Stimulated activated naive CD8-positive, alpha-beta T cell treated with anti-CD3 and anti-CD28 coated beads, Interleukin-15, amount 100 ng/mL, for 72 hours (primary cell): ENCODE data around the gene LVRN.

Experiments
- ATAC-seq: fragments of 150-1000 bp; cut with Tn5 transposase; 2 replicates; pipeline ENCODE4 v1.10.0; 2021; ENCODE audit warnings: mild to moderate bottlenecking, moderate library complexity
- DNase-seq, 2 donors: peaks; one replicate each; pipeline ENCODE4 v3.0.0; 2021 to 2022
- H3K27ac Mint-ChIP-seq, 2 donors: one replicate each; pipeline ENCODE4 v1.8.0; 2022; ENCODE audit warnings: mild to moderate bottlenecking in 2 of 2, mixed read lengths in 2 of 2, moderate library complexity in 2 of 2
- H3K27me3 Mint-ChIP-seq: one replicate; pipeline ENCODE4 v1.8.0; 2022; ENCODE audit warnings: mixed read lengths
- H3K4me1 Mint-ChIP-seq: one replicate; pipeline ENCODE4 v1.8.0; 2022; ENCODE audit warnings: mild to moderate bottlenecking, mixed read lengths
- H3K4me3 Mint-ChIP-seq, 2 donors: one replicate each; pipeline ENCODE4 v1.8.0; 2022; ENCODE audit warnings: mild to moderate bottlenecking in 2 of 2, mixed read lengths in 2 of 2, moderate library complexity in 1 of 2
- H3K9me3 Mint-ChIP-seq, 2 donors: one replicate each; pipeline ENCODE4 v1.8.0; 2022; ENCODE audit warnings: mixed read lengths in 2 of 2

LVRN gene

GRCh38 chr5:116035123-116035522 is 72.8 kb downstream of the LVRN start:
- no peak for DNase-seq
- no peak overlapping the region for H3K27ac Mint-ChIP-seq
- no peaks in the 10 kb centered on the region for H3K9me3 Mint-ChIP-seq

DNA sequence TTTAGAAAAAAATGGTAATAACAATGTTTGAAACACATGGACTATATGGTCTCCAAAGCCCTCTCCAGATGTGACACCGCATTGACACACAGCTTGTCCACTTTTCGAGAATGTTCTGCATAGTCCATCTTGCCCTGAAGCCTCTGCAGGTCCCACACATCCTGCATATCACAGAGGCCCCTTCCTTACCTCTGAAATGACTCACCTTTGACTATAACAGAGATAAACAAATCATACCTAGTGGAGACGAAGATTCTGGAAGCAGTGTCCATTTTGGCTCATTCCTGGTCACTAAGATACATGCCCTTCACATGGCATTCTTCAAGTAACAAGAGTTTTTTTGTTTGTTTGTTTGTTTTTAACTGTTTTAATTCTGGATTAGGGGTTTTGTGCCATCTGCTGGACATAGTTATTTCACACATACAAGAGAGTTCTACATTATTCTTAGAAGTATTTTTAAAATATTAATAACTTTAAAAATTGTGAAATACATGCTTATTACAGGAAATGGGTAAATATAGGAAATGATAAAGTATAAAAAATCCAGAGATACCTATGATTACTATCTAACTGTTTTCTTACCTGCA is 75.1 kb downstream of the LVRN start:
- H3K27me3 Mint-ChIP-seq, result peaks cover 55% of the 10 kb centered on the region
- no peak for DNase-seq
- peak; percentile 39 for ATAC-seq
- H3K4me3 Mint-ChIP-seq, result no peak overlapping the region
- H3K9me3 Mint-ChIP-seq, result no peaks in the 10 kb centered on the region
- H3K4me1 Mint-ChIP-seq, result peaks cover 24% of the 10 kb centered on the region
- H3K27ac Mint-ChIP-seq, result no peak overlapping the region

More at GRCh38 chr5:116035123-116035522, 72.8 kb downstream of the LVRN start:
- no peak overlapping the region for H3K4me3 Mint-ChIP-seq
- H3K4me1 Mint-ChIP-seq, result peaks cover 24% of the 10 kb centered on the region
- no peak for ATAC-seq
- H3K27me3 Mint-ChIP-seq, result peaks cover 53% of the 10 kb centered on the region

- DNase-seq (no peak), ATAC-seq (no peak)
- no peaks in the 10 kb centered on the region for H3K9me3 Mint-ChIP-seq
- H3K4me1 Mint-ChIP-seq, result peaks cover 18% of the 10 kb centered on the region
- H3K4me3 Mint-ChIP-seq, result no peak overlapping the region
- H3K27me3 Mint-ChIP-seq, result peaks cover 56% of the 10 kb centered on the region
- no peak overlapping the region for H3K27ac Mint-ChIP-seq
Measured at GRCh38 chr5:116038817-116039216, 76.5 kb downstream of the LVRN start.

DNA sequence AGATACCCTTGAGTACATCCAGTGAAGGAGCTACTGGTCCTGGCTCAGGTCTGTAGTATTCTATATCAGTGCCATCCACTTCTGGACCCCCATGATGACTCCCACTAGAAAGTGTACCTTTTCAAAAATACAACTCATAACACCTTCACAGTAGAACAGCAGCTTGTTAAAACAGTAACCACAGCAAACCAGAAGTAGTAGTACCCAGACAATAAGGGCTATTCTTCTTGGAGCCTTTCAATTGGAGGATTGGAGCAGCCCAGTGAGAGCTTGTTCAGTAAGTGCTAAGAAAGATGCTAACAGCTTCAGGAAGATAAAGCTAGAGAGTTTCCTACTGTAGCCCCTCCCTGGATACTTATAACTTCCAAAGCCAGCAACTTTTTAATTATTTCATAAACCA is 80.1 kb downstream of the LVRN start:
- Mint-ChIP-seq H3K9me3 (no peaks in the 10 kb centered on the region), H3K27me3 (peaks cover 35% of the 10 kb centered on the region), H3K4me3 (no peak overlapping the region), H3K27ac (no peak overlapping the region), H3K4me1 (peaks cover 14% of the 10 kb centered on the region)
- DNase-seq, result no peak
- ATAC-seq, result no peak

DNA sequence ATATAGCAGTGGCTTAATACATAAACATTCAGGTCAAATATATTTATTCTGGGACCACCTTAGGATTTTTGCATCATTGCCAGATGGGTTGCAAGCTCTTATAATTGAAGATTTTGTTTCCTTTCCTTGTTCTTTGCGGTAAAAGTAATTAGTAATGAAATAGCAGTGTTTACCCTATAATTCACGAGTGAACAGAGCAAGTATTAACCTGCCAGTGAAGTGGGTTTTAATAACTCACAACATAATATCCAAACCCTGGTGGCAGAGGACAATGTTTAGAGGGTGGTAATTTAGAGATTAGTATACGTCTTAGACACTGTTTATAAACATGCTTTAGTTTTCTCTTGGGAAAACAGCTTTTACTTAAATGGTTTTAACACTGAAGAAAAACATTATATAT is 81.8 kb downstream of the LVRN start:
- DNase-seq (no peak), ATAC-seq (no peak)
- no peak overlapping the region for H3K27ac Mint-ChIP-seq
- H3K4me3 Mint-ChIP-seq, result no peak overlapping the region
- no peaks in the 10 kb centered on the region for H3K9me3 Mint-ChIP-seq
- peaks cover 21% of the 10 kb centered on the region for H3K27me3 Mint-ChIP-seq
- peaks cover 1% of the 10 kb centered on the region for H3K4me1 Mint-ChIP-seq

GRCh38 chr5:116045821-116046220 is 83.5 kb downstream of the LVRN start:
- no peak for ATAC-seq
- no peaks in the 10 kb centered on the region for H3K4me1 Mint-ChIP-seq
- DNase-seq, result no peak

GRCh38 chr5:116046261-116046660 is 84.0 kb downstream of the LVRN start:
- ATAC-seq, result no peak
- H3K27ac Mint-ChIP-seq, result no peak overlapping the region
- no peaks in the 10 kb centered on the region for H3K4me1 Mint-ChIP-seq
- DNase-seq, result no peak
- peaks cover 19% of the 10 kb centered on the region for H3K27me3 Mint-ChIP-seq
- H3K9me3 Mint-ChIP-seq, result no peaks in the 10 kb centered on the region
- H3K4me3 Mint-ChIP-seq, result no peak overlapping the region

More at GRCh38 chr5:116045821-116046220, 83.5 kb downstream of the LVRN start:
- H3K4me3 Mint-ChIP-seq, result no peak overlapping the region
- no peak overlapping the region for H3K27ac Mint-ChIP-seq
- H3K9me3 Mint-ChIP-seq, result no peaks in the 10 kb centered on the region
- H3K27me3 Mint-ChIP-seq, result peaks cover 17% of the 10 kb centered on the region

DNA sequence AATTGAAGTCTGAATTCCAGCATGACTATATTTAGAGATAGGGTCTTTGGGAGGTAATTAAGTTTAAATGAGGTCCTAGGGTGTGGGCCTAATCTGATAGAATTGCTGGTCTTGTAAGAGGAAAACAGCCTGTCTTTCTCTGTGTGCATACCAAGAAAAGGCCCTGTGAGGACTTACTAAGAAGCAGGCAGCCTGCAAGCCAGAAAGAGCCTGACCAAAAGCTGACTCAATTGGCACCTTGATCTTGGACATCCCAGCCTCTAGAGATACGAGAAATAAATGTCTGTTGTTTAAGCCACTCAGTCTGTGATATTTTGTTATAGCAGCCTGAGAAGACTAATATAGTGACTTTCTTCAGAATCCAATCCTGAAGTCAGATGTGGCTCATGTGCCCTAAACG is 84.5 kb downstream of the LVRN start:
- H3K9me3 Mint-ChIP-seq, result no peaks in the 10 kb centered on the region
- peaks cover 15% of the 10 kb centered on the region for H3K27me3 Mint-ChIP-seq
- no peak overlapping the region for H3K27ac Mint-ChIP-seq
- ATAC-seq, result no peak
- no peak overlapping the region for H3K4me3 Mint-ChIP-seq
- no peaks in the 10 kb centered on the region for H3K4me1 Mint-ChIP-seq
- no peak for DNase-seq

DNA sequence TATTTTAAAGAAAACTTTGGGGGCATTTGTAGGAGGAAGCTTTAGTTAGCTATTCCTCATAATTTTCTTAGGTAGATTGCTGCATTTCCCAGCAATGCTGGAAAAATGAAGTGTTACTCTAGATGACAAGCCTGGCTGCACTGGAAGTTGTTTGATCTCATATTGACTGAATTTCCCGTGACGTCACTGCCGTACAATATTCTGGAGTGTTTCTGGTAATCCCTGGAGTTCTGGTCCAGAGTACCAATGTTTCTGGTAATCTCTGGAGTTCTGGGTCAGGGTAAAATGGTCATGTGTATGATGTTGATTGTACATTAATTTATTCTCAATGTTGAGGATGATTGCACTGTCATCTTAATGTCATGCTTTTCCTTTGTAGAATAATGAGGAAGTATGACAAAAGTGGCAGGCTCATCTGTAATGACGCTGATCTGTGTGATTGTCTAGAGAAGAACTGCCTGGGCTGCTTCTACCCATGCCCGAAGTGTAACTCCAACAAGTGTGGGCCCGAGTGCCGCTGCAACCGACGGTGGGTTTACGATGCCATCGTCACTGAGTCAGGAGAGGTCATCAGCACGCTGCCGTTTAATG is 96.2 kb downstream of the LVRN start:
- H3K9me3 Mint-ChIP-seq, result no peaks in the 10 kb centered on the region
- ATAC-seq, result no peak

DNA sequence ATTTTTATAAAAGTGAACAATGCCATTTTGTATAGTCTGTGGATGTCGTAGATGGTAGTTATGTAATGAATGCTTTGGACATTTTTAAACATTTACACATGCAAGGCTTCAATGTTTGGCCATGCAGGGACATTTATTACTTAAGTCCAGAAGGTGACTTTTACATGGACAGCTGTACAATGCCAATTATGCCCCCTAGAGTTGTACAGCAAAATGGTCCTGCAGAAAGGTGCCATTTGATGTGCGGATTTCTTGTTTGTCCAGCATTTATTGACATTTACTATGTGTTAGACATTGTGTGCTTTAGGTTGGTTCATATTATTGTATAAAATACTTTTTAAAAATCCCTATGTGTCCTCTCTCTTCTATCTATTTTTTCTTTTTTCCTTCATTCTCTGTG is 100.1 kb downstream of the LVRN start:
- no peak for DNase-seq
- peaks cover 42% of the 10 kb centered on the region for H3K27me3 Mint-ChIP-seq
- no peak for ATAC-seq
- no peak overlapping the region for H3K4me3 Mint-ChIP-seq
- no peaks in the 10 kb centered on the region for H3K4me1 Mint-ChIP-seq
- no peaks in the 10 kb centered on the region for H3K9me3 Mint-ChIP-seq
- no peak overlapping the region for H3K27ac Mint-ChIP-seq

More for the DNA sequence above, 96.2 kb downstream of the LVRN start:
- no peaks in the 10 kb centered on the region for H3K4me1 Mint-ChIP-seq
- H3K4me3 Mint-ChIP-seq, result no peak overlapping the region
- peaks cover 29% of the 10 kb centered on the region for H3K27me3 Mint-ChIP-seq
- DNase-seq, result no peak
- H3K27ac Mint-ChIP-seq, result no peak overlapping the region

GRCh38 chr5:116063950-116064349 is 101.7 kb downstream of the LVRN start:
- DNase-seq (no peak), ATAC-seq (no peak)
- Mint-ChIP-seq H3K4me1 (no peaks in the 10 kb centered on the region), H3K27ac (no peak overlapping the region), H3K27me3 (peaks cover 31% of the 10 kb centered on the region), H3K4me3 (no peak overlapping the region), H3K9me3 (no peaks in the 10 kb centered on the region)

DNA sequence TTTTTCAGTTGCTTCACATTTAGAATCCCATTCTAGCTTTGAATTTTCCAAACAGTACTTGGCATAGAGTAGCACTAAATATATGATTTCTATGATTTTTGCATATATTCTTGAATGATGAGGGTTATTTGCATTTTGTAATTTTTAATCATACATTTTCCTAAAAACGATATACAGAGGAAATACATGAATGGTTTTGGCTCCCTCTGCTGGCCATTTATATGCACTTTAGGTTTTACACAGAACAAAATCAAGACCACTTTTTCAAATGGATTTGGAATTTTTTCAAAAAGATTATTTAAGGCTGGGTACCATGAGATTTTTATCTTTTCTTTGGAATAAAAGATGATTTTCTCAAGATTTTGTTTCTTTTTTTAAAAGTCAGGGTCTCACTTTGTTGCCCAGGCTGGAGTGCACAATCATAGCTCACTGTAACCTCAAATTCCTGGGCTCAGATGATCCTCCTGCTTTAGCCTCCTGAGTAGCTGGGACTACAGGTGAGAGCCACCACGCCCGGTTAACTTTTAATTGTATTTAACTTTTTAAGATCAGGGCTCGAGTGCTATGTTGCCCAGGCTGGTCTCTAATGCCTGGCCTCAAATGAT is 105.9 kb downstream of the LVRN start:
- H3K27me3 Mint-ChIP-seq, result peaks cover 47% of the 10 kb centered on the region
- DNase-seq (no peak), ATAC-seq (peak; percentile 56)
- H3K4me1 Mint-ChIP-seq, result no peaks in the 10 kb centered on the region
- H3K9me3 Mint-ChIP-seq, result no peaks in the 10 kb centered on the region
- H3K4me3 Mint-ChIP-seq, result no peak overlapping the region
- H3K27ac Mint-ChIP-seq, result no peak overlapping the region

- Mint-ChIP-seq H3K9me3 (peaks cover 0 to 9% of the 10 kb centered on the region in 2 donors), H3K27me3 (peaks cover 35% of the 10 kb centered on the region), H3K4me3 (no peak overlapping the region), H3K4me1 (peaks cover 14% of the 10 kb centered on the region), H3K27ac (no peak overlapping the region)
- DNase-seq, result no peak
- no peak for ATAC-seq
Measured at GRCh38 chr5:116071211-116071610, 108.9 kb downstream of the LVRN start.

DNA sequence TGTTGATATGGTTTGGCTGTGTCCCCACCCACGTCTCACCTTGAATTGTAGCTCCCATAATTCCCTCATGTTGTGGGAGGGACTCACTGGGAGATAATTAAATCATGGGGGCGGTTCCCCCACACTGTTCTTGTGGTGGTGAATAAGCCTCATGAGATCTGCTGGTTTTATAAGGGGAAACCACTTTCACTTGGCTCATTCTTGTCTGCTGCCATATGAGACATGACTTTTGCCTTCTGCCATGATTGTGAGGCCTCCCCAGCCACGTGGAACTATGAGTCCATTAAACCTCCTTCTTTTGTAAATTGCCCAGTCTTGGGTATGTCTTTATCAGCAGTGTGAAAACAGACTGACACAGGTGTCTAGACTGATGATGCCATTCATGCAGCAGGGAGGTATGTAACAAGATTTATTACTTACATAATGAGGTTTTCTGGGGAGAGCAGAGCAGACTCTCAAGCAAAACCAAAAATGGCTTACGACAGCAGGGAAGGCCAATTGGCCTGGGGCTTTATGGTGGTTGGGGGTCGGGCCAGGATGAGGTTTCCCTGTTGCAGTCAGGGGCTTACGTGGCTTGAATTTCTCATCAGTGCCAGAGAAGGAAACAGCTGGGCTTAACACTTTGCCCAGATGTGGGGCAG is 113.0 kb downstream of the LVRN start:
- Mint-ChIP-seq H3K4me1 (peaks cover 26% of the 10 kb centered on the region), H3K27me3 (peaks cover 13% of the 10 kb centered on the region), H3K27ac (peak overlapping the region in 1 of 2 donors; percentile 79), H3K4me3 (peak overlapping the region; percentile 40 to 55), H3K9me3 (peaks cover 0 to 11% of the 10 kb centered on the region in 2 donors)
- DNase-seq (peak in 1 of 2 donors; percentile 14), ATAC-seq (peak; percentile 51)

- H3K4me1 Mint-ChIP-seq, result peaks cover 31% of the 10 kb centered on the region
- peaks cover 13% of the 10 kb centered on the region for H3K27me3 Mint-ChIP-seq
Measured at GRCh38 chr5:116076496-116076895, 114.2 kb downstream of the LVRN start.

More at GRCh38 chr5:116076496-116076895, 114.2 kb downstream of the LVRN start:
- Mint-ChIP-seq H3K4me3 (peak overlapping the region; percentile 58 to 60), H3K27ac (peak overlapping the region; percentile 64 to 83), H3K9me3 (peaks cover 0 to 11% of the 10 kb centered on the region in 2 donors)
- DNase-seq, result peak in 1 of 2 donors; percentile 28
- peak; percentile 90 for ATAC-seq
